NCI-H226 (cell line): ENCODE measurements around the gene SLC5A1.
"Not testable (repeated sequence)": the region's sequence is repeated elsewhere in the genome, so short reads cannot be mapped to it uniquely, and the experiment has no call there.

Experiments used
- DNase-seq: peaks from one replicate; pipeline ENCODE4 v3.0.0-alpha.2; 2015

Gene SLC5A1

GRCh38 chr22:32097881-32098499 lies 54.9 kb downstream of the SLC5A1 start:
- no peak for DNase-seq

GRCh38 chr22:32100711-32101110 lies 57.6 kb downstream of the SLC5A1 start:
- DNase-seq: no peak

DNA sequence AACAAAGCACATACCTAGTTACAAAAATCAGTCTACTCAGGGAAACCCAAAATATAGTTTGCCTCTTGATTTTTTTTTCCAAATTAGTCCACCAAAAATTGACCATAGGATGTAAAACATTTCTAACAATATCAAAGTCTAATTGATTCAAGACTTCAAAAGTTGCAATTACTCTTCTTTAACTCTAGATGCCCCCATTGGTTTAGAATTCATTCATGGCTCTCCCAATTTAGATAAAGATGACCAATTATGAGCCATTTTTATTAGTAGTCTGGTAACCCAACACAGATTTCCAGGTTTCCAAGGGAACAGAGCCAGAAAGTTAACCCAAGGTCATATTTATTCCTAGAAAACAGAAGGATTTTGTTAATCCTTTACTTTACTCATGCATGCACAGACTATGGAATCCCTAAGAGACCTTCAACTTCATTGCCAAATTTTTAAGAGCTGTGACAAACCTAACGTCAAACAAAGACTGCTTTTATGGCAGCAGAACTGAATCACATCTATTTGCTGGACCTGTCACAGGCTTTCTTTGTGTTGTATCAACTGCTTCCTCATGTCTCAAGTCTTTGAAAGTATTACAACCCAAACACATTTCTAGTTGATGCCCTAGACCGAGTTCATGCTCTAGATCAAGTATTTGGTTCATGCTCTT lies 60.7 kb downstream of the SLC5A1 start:
- no peak for DNase-seq

GRCh38 chr22:32106930-32107329 lies 63.9 kb downstream of the SLC5A1 start:
- DNase-seq: no peak

DNA sequence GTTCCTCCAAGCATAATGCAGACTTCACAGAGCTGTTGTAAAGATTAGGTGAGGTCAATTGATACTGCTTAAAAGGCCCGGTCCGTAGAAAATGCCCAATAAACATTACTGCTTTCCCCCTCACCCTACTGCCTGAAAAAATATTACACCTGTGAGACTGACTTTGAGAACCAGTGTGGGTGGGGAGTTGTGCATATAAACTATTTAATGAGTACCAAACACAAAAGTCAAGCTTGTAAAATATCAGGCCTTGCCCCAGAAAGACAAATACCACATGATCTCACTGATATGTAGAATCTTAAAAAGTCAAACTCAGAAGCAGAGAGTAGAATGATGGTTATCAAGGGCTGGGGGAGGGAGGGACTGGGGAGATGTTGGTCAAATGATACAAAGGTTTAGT lies 69.3 kb downstream of the SLC5A1 start:
- DNase-seq: no peak

DNA sequence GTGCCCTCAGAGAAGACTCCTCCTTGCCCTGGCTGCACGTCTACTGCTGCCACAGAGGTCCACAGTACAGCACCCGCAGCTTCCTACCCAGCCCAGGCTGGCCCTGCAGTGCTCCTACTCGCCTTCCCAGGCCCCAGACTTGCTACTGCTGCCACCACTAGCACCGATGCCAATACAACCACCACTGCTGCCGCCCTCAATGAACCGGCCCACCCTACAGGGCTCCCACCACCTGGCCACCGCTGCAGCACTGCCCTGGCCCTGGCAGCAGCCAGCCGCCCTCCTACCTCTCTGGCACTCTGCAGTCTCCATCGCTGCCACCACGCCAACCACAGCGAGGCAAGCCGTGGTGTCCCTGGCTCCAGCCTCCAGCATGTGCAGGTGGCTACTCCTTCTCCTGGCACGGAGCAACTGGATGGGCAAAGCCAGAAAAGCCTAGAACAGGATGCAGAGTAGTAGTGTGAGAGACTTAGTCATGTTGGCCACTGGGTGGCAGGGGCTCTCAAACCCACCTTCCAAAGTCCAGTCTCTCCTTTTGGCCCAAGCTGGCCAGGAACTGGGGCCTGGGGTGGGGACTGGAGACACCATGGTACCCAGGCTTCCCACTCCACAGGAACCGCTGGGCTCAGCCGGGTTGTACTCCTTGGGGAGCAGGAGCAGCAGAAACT lies 76.6 kb downstream of the SLC5A1 start:
- DNase-seq: no peak

DNA sequence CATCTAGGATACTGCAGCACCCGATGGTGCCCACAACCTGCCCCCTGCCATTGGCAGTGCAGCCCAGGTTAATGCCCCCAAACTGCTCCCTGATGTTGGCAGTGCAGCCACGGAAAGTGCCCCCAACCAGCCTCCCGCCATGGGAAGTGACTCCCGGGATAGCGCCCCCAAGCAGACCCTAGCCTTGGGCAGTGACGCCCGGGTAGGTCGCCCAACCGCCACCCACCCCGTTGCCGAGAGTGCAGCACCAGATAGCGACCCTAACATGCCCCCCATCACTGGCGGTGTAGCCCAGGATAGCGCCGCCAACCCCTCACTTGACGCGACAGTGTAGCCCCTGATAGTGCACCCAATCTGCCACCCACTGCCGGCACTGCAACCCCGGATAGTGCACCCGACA lies 77.5 kb downstream of the SLC5A1 start:
- no peak for DNase-seq

DNA sequence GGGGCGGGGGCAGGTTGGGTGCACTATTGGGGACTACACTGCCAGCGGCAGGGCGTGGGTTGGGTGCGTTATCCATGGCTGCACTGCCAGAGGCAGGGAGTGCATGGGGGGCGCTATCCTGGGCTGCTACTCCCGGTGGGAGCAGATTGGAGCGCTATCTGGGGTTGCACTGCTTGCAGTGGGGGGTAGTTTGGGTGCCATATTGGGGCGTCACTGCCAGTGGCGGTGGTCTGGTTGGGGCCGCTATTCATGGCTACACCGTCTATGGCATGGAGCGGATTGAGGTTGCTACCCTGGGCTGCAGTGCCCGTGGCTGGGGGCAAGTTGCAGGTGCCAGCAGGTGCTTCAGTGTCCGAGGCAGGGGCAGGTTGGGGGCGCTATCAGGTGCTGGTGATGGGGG lies 79.8 kb downstream of the SLC5A1 start:
- no peak for DNase-seq

DNA sequence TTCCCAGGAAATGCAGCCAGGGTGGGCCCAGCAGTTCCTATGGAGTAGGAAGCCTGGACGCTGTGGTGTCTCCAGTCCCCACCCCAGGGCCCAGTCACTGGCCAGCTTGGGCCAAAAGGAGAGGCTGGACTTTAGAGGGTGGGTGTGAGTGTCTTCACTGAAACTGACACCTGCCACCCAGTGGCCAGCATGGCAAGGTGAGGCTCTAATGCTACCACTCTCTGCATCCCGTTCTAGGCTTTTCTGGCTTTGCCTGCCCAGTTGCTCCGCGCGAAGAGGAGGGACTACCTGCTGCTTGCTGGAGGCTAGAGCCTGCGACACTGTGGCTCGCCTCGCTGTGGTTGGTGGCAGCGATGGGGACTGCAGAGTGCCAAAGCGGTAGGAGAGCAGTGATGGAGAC lies 80.6 kb downstream of the SLC5A1 start:
- no peak for DNase-seq

- DNase-seq: no peak
These were observed 84.8 kb downstream of the SLC5A1 start for GRCh38 chr22:32127904-32128303.

DNA sequence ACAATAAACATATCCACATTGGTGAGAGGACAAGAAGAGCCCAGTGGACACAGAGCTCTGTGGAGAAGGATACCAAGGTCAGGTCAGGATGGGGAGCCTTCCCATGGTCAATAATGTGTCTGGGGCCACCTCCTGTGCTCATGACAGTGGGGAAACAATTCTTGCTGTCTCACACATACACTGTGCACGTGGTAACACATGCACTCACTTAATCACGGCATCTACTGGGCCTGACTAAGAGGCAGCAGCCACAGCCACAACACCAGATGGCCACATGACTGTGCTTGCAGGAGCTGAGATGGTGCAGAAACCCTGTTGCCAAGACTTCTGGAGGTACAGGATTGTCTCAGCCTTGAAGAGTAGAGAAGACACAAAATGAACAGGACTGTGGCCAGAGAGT lies 87.4 kb downstream of the SLC5A1 start:
- DNase-seq: no peak

DNA sequence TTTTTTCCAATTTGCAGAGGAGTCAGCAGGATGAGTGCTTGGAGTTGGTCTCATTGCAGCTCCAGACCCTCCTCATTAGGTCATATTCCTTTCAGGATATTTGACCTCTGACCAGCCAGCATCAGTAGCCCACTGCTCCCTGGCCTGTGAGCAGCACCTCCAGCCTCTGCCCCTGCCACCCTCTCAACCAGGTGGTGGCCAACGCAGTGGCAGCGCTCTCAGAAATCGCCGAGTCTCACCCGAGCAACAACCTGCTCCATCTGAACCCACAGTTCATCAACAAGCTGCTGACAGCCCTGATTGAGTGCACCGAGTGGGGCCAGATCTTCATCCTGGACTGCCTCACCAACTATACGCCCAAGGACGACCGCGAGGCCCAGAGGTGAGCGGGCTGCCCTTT lies 89.1 kb downstream of the SLC5A1 start:
- no peak for DNase-seq

DNA sequence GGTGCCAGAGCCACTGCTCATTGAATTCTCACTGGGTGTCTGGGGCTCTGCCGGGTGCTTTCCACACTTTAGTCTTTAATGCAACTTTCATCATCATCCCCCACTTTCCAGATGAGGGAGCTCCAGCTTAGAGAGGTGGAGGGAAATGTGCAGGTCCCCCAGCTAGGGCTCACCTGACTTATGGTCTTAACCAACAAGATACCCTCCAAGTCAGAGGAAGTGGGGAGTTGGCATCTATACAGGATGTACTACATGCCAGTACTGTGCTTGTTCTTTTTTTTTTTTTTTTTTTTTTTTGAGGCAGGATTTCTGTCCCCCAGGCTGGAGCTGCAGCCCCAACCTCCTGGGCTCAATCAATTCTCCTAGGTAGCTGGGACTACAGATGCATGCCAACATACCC lies 89.7 kb downstream of the SLC5A1 start:
- no peak for DNase-seq

GRCh38 chr22:32134796-32135195 lies 91.7 kb downstream of the SLC5A1 start:
- DNase-seq: not testable (repeated sequence)

GRCh38 chr22:32135958-32136357 lies 92.9 kb downstream of the SLC5A1 start:
- DNase-seq: not testable (repeated sequence)

- DNase-seq: not testable (repeated sequence)
These were observed 93.8 kb downstream of the SLC5A1 start for GRCh38 chr22:32136881-32137280.

DNA sequence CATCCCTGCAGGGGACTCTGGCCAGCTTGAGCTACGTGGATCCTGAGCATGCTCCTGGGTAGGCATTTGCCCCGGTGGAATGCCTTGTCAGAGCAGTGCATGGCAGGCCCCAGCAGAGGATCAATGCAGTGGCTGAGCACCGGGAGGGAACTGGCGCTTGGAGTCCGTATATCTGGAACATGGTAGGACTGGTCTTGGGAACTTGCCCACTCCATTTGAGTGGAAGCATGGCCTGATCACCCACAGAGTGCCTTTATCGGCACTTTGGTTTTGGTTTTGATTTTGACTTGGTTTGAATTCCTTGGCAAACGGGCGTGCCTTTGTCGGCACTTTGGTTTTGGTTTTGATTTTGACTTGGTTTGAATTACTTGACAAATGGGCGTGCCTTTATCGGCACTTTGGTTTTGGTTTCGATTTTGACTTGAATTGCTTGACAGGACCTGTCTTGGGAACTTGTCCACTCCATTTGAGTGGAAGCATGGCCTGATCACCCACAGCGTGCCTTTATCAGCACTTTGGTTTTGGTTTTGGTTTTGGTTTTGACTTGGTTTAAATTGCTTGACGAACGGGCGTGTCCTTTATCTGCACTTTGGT lies 94.8 kb downstream of the SLC5A1 start:
- peak; percentile 3 for DNase-seq

GRCh38 chr22:32138576-32138975 lies 95.5 kb downstream of the SLC5A1 start:
- not testable (repeated sequence) for DNase-seq

DNA sequence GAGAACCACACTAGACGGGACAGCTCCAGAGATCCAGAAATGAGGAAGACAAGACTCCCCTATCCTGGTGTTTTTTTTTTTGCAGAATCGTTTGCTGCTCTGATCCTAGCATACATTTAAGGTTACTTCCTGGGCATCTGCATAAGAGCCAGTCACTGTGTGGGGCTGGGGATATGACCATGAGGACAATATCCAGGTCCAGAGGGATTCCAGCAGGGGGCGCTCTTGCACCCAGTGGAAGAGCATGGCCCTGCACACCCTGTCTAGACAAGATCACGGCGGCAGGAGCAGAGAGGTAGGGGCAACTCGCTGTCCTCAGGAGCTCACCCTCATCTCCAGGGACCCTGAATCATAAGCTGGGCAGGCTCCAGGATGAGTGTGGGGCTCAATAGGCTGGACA lies 97.6 kb downstream of the SLC5A1 start:
- DNase-seq: not testable (repeated sequence)

- DNase-seq: no peak
These were observed 99.5 kb downstream of the SLC5A1 start for GRCh38 chr22:32142600-32142999.

- DNase-seq: no peak
These were observed 101.6 kb downstream of the SLC5A1 start for GRCh38 chr22:32144496-32145274.

DNA sequence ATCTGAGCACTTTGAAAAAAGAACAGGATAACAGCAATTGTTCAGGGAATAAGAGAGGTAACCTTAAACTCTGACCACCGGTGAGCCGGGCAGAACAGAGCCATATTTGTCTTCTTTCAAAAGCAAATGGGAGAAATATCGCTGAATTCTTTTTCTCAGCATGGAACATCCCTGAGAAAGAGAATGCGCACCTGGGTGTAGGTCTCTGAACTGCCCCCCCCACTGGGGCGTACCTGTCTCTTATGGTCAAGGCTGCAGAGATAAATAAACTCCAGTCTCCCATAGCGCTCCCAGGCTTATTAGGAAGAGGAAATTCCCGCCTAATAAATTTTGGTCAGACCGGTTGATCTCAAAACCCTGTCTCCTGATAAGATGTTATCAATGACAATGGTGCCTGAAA lies 104.1 kb downstream of the SLC5A1 start:
- not testable (repeated sequence) for DNase-seq

GRCh38 chr22:32148372-32148771 lies 105.3 kb downstream of the SLC5A1 start:
- not testable (repeated sequence) for DNase-seq
